GM19467 (cell line): ENCODE data around the gene HOXC11.

Experiments used
- ATAC-seq: cut with Tn5 transposase; IDR thresholded peaks from one replicate; pipeline ENCODE4 v1.9.1; 2021; ENCODE audit warnings: mild to moderate bottlenecking, moderate library complexity; ENCODE audit not compliant: unreplicated experiment

Gene HOXC11

DNA sequence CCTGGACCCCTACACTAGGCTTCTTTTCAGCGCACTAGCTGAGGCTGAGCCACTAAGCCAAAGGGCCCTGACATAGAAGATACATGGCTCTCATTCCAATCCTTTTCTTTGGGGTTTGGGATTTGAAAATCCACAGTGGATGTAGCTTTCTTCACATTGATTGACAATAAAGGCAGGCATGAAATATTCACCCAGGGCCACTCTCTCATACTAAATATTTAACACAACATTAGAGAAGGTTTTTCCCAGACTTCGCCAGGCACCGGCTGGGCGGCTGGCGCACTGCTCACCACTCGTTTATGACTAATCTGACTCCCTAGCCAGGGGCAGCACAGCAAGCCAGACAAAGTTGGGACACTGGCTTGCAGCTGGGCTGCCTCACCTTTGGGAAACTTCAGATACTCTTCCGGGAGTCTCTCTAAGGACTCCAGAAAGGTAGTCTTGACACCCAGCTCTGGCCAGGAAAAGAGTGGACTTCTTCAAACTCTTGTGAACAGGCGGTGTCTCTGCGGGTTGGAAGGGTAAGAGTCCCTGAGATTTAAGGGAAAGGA lies 699 bp upstream of the HOXC11 start:
- ATAC-seq, result no peak

DNA sequence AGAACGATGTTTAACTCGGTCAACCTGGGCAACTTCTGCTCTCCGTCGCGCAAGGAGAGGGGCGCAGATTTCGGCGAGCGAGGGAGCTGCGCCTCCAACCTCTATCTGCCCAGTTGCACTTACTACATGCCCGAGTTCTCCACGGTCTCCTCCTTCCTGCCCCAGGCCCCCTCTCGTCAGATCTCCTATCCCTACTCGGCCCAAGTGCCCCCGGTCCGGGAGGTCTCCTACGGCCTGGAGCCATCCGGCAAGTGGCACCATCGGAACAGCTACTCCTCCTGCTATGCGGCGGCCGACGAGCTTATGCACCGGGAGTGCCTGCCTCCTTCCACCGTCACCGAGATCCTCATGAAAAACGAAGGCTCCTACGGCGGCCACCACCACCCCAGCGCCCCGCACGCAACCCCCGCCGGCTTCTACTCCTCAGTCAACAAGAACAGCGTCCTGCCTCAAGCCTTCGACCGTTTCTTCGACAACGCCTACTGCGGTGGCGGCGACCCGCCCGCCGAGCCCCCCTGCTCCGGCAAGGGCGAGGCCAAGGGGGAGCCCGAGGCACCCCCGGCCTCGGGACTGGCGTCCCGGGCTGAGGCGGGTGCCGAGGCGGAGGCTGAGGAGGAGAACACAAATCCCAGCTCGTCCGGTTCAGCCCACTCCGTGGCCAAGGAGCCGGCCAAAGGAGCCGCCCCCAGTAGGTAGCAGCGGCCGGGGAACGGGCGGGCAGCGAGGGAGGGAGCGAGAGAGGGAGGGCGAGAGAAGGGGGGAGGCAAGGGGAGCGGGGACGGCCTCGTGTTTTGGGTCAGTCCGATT lies 513 bp downstream of the HOXC11 start:
- ATAC-seq, result no peak

- no peak for ATAC-seq
Observed at GRCh38 chr12:53974084-53975063, 1.4 kb downstream of the HOXC11 start, which contains the start of gene HOTAIR. Gene HOTAIR, minus strand, starts transcription at chr12:53974954.

DNA sequence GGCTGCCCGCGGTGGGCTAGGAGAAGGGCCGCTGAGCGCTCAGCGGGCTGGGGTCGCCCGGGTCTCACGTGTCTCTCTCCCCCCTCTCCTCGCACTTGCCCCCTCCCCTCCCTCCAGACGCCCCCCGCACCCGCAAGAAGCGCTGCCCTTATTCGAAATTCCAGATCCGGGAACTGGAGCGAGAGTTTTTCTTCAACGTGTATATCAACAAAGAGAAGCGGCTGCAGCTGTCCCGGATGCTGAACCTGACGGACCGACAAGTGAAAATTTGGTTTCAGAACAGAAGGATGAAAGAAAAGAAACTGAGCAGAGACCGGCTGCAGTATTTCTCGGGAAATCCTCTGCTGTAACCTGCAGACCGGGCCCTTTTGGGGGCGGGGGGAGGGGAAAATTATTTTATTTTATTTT lies 2.1 kb downstream of the HOXC11 start:
- no peak for ATAC-seq

DNA sequence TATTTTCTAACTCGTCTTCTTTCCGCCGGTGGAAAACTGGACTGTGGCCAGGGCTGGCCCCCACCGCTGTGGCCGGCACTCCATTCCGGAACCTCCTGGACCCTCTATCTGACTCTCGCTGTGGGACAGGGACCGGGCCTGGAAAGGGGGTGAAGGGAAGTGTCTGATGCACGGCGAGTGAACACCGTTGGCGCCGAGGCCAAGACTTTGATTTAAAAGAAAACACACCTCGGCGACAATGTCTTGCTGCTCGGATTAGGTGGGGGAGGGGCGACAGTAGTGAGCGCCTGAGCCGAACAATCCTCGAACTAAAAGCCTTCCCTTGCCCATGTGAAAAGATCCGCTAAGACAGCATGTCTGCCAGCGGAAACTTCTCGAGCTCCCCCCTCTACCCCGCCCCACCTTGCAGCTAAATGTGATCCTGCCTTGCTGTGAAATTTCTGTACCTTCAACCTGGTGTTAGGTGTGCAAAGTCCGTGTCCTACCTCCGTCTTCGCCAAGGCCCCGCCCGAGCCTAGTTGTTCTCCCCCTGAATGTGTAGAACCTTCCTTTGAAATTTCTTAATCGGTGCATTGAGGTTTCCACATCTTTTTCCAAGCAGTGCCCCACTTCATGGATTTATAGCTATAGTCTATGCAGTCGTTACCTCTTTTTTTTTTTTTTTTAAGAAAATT lies 2.7 kb downstream of the HOXC11 start:
- no peak for ATAC-seq

- no peak for ATAC-seq
Observed at GRCh38 chr12:53976172-53976822, 3.4 kb downstream of the HOXC11 start.

GRCh38 chr12:53976823-53977595 lies 4.1 kb downstream of the HOXC11 start:
- ATAC-seq, result no peak

DNA sequence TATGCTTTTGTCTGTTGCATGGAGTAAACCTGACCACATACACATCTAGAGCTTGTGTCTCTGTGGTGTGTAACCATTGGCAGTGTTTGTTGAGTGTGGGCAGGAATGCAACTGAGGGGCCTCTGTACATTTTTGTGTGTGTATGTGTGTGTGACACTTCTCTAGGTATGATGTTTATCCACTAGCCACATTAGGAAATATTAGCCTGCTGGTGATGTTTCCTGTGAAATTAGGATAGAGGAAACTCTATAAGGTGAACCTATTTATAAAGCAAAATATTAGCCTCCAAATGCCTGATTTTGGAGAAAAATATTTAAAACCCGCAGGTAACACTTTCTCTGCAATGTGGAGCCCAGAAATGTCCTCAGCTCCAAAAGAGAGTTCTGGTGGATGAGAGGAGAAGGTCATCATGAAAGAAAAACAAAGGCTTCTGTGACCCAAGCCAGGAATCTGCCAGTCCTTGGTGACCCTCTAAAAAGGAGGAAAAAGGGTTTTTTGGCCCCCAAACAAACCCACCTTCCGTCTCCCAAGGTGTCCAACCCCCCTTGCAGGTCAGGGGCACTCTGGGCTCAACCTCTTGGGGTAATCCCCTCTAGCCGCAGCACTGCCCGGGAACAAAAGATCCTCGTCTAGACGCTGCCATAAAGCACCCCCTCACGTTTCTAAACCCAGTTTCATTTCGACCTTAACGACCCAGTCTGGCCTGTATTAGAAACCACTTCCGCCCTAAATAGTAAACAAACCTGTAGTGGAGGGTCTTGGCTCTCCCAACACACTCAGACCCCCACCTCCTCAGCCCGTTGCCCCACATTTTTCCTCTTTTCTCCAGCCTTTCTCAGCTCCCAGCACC lies 4.9 kb downstream of the HOXC11 start:
- no peak for ATAC-seq

GRCh38 chr12:53978477-53979356 lies 5.8 kb downstream of the HOXC11 start:
- ATAC-seq, result no peak

DNA sequence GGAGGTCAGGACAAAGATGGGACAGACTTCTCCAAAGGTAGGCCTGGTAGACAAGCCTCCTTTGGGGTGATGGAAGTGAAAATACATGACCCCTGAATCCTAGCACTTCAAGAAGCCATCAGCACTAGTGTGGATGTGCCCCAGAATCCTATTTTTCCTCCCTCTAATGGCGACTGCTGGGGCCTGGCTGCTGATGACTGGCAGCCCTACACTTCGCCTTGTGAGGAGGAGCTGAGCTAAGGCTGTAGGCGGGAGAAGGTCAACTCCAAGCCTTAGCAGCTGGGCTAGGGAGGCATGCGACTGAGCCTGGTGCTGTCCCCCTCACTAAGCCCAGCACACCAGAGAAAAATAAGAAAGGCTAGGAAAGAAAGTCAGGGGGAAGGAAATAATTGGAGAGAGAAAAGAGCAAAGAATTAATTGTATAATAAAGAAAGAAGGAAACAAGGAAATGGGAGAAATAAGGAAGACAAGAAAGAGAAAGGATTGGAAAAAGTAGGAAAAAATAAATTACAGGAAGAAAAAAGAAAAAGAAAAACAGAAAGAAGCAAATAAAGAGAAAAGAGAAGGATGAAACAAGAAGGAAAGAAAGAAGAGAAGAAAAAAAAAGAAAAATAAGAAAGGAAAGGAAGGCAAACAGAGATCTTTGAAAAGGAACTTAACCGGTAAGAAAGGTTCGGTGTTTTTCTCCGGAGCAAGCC lies 7.3 kb downstream of the HOXC11 start:
- no peak for ATAC-seq

DNA sequence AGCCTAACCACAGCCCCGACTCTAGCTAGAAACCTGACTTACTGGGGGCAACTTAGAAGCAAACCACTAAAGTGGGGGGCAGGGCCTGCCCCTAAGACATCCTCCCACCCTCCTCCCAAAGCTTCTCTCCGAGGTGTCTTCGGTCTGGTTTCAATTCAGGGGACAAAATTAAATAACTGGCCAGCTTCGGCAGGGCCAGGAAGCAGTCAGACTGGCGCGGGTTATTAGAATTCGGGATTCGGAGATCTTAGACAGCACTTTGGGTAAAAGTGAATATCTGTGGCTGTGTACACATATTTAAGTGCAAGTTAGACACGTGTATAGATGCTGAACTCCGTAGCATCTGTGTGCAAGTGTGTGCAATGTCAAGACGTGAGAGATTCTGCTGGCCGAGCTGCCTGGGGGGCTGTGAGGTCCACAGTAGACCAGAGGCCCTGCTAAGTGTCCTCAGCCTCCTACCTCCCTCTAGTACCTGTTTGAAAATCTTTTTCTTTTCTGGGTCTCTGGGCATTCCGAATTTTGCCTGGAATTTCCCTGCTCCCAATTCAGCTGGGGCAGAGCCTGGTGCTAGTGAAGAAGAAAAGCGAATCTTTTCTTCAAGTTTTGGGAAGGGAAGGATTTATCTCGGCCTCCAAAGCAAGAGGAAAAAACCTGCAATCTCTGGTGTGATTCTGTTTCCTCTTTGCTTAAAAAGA lies 8.0 kb downstream of the HOXC11 start:
- no peak for ATAC-seq

DNA sequence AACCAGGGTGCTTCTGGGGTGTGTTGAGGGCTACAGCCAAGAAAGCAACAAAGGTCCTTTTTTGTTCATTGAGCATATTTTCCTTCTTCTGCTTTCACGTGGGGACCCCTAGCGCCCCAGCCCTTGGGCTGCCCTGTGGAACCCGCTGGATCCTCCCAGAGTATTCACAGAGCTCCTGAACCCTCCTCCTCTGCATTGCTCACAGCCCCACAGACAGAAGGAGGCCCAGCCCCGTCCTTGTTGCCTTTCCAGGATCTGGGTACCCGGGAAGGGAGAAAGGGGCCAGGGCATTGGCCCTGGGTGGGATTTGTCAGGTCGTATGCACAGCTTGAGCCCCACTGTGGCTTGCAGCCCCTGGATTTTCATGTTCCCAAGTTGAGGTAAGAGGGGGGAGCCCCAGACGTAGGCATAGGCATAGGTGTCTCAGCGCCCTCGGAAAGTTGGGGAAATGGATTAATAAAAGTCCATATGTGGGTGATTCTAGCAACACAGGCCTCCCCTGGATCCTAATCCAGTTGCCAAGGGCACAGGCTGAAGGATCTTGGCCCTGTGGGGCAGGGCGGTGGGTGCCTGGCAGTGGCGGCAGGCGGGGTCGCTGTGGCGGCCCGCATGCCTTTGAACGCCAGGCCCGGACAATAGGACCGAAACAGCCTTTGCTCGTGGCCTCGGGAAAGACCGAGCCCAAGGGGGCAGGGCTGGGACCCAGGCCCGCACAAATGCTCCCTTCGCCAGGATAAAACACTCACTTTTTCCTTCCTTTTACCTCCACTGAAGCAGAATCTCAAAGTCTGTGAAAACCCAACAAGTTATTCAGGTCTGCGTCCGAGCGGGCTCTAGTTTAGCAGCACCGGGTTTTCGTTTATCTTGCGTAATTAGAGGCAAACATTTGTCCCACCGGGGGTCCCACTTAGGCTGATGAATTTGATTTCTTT lies 9.0 kb downstream of the HOXC11 start:
- no peak for ATAC-seq

- ATAC-seq, result no peak
Observed at GRCh38 chr12:53982648-53983567, 10.0 kb downstream of the HOXC11 start.

DNA sequence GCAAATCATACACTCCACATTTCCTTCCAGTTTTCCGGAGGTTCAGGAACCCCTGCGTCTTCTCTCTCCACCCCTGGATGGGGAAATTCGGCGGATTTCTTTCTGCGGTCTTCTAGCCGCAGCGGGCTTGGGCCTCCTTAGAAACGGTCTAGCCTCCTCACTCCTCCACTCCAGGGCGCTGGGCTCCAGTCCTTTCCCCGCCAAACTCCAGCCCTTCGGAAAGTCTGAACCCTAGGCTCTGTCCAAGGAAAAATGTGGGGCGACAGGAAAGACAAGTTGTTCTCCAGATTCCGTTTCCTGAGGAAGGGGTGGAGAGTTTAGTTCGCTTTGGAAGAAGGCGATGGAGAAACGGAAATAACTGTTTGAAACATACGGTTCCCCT lies 10.6 kb downstream of the HOXC11 start:
- no peak for ATAC-seq
